Fibroblast of skin of back (primary cell): ENCODE data around the gene GABRB1.

Source experiments
- DNase-seq: peaks from one replicate; pipeline ENCODE4 v3.0.0-alpha.2; 2013

Gene GABRB1

GRCh38 chr4:47049347-47049746, 18.0 kb downstream of the GABRB1 start:
- no peak for DNase-seq

GRCh38 chr4:47050761-47051725, 19.7 kb downstream of the GABRB1 start:
- DNase-seq, result no peak

GRCh38 chr4:47053485-47053884, 22.1 kb downstream of the GABRB1 start:
- no peak for DNase-seq

GRCh38 chr4:47054130-47054529, 22.8 kb downstream of the GABRB1 start:
- DNase-seq, result no peak

GRCh38 chr4:47057991-47058390, 26.6 kb downstream of the GABRB1 start:
- DNase-seq, result no peak

GRCh38 chr4:47060561-47060960, 29.2 kb downstream of the GABRB1 start:
- no peak for DNase-seq

GRCh38 chr4:47061435-47061834, 30.1 kb downstream of the GABRB1 start:
- peak; percentile 43 for DNase-seq

GRCh38 chr4:47065051-47065481, 33.7 kb downstream of the GABRB1 start:
- no peak for DNase-seq

GRCh38 chr4:47068986-47069385, 37.6 kb downstream of the GABRB1 start:
- DNase-seq, result peak; percentile 15

- DNase-seq, result peak; percentile 84
These were observed 40.6 kb downstream of the GABRB1 start for GRCh38 chr4:47071901-47072341.

- no peak for DNase-seq
These were observed 42.3 kb downstream of the GABRB1 start for GRCh38 chr4:47073647-47074046.

- no peak for DNase-seq
These were observed 43.4 kb downstream of the GABRB1 start for GRCh38 chr4:47074816-47075215.

GRCh38 chr4:47075262-47075661, 43.9 kb downstream of the GABRB1 start:
- DNase-seq, result peak; percentile 73

GRCh38 chr4:47075919-47076318, 44.6 kb downstream of the GABRB1 start:
- no peak for DNase-seq

GRCh38 chr4:47084111-47084510, 52.7 kb downstream of the GABRB1 start:
- DNase-seq, result no peak

GRCh38 chr4:47084795-47085194, 53.4 kb downstream of the GABRB1 start:
- no peak for DNase-seq

- DNase-seq, result no peak
These were observed 56.9 kb downstream of the GABRB1 start for GRCh38 chr4:47088298-47088697.

GRCh38 chr4:47095884-47096283, 64.5 kb downstream of the GABRB1 start:
- DNase-seq, result no peak

GRCh38 chr4:47101453-47101852, 70.1 kb downstream of the GABRB1 start:
- no peak for DNase-seq

GRCh38 chr4:47104986-47105385, 73.6 kb downstream of the GABRB1 start:
- DNase-seq, result no peak

GRCh38 chr4:47106561-47106960, 75.2 kb downstream of the GABRB1 start:
- no peak for DNase-seq

- DNase-seq, result no peak
These were observed 78.0 kb downstream of the GABRB1 start for GRCh38 chr4:47109379-47109778.

- no peak for DNase-seq
These were observed 79.3 kb downstream of the GABRB1 start for GRCh38 chr4:47110546-47111132.
